H1 (cell line): ENCODE results near the gene GALNT9. TPM values are rescaled to one million over a fixed set of nuclear protein-coding genes. Genes with fewer than 3 reads are reported as not detected.
A peak's percentile ranks its signal among the peaks of the same experiment; 100 is the strongest.

Source experiments
- CTCF ChIA-PET: fragments of 300-600 bp; sonication (Branson Sonifier 250); formaldehyde crosslinking; loops from one replicate; lab custom pipeline; 2021; ENCODE audit not compliant: partially characterized antibody; lab: Charles Lee
- POLR2A ChIA-PET: fragments of 300-600 bp; sonication (Branson Sonifier 250); formaldehyde crosslinking; loops from one replicate; lab custom pipeline; 2021; ENCODE audit warnings: inconsistent platforms; ENCODE audit not compliant: partially characterized antibody; lab: Charles Lee
- DNase-seq, 2 experiments: peaks; one replicate each; pipeline versions ENCODE4 v3.0.0 to v3.0.0-alpha.2; 2010 to 2022; ENCODE audit warnings: low spot score in 2 of 2, low read depth in 1 of 2, mixed read lengths in 1 of 2
- FAIRE-seq: peaks from 2 replicates; lab custom pipeline; 2011; peaks lifted over from hg19 to GRCh38; lab: Jason Lieb, UNC
- H2AFZ ChIP-seq: 2 replicates; pipeline ENCODE4 v1.8.1; 2012; ENCODE audit warnings: low read length, inconsistent platforms
- H2AK5ac ChIP-seq: 2 replicates; pipeline ENCODE4 v1.6.1; 2013; ENCODE audit warnings: low read depth, low read length
- H2BK120ac ChIP-seq: replicated peaks from 2 replicates; pipeline ENCODE3; 2013; ENCODE audit warnings: low read depth, low read length, inconsistent platforms
- H2BK12ac ChIP-seq: 2 replicates; pipeline ENCODE4 v1.6.1; 2013; ENCODE audit warnings: low read depth, low read length
- H2BK15ac ChIP-seq: 2 replicates; pipeline ENCODE4 v1.6.1; 2013; ENCODE audit warnings: low read length
- H2BK20ac ChIP-seq: 2 replicates; pipeline ENCODE4 v1.6.1; 2013; ENCODE audit warnings: low read length
- H2BK5ac ChIP-seq: 2 replicates; pipeline ENCODE4 v1.6.1; 2013; ENCODE audit warnings: low read depth, low read length
- H3K14ac ChIP-seq: 2 replicates; pipeline ENCODE4 v1.6.1; 2013; ENCODE audit warnings: inconsistent platforms; ENCODE audit not compliant: insufficient read length
- H3K18ac ChIP-seq: 2 replicates; pipeline ENCODE4 v1.6.1; 2013; ENCODE audit warnings: low read length; ENCODE audit errors: extremely low read depth
- H3K23ac ChIP-seq: 2 replicates; pipeline ENCODE4 v1.6.1; 2013; ENCODE audit warnings: inconsistent platforms; ENCODE audit not compliant: insufficient read length
- H3K23me2 ChIP-seq: 2 replicates; pipeline ENCODE4 v1.6.1; 2013; ENCODE audit warnings: low read depth, low read length
- H3K27ac ChIP-seq: 2 replicates; pipeline ENCODE4 v1.6.1; 2011; ENCODE audit warnings: low read depth, low read length, inconsistent platforms
- H3K27me3 ChIP-seq, 4 experiments: replicated peaks in 1 of 4; 1 replicate in 1 of 4; 2 replicates in 3 of 4; pipeline versions ENCODE4 v1.6.1 to v1.8.1; 2011 to 2013; ENCODE audit warnings: low read length in 3 of 4, mild to moderate bottlenecking in 3 of 4, inconsistent platforms in 2 of 4, mixed read lengths in 2 of 4, moderate library complexity in 1 of 4; ENCODE audit not compliant: control insufficient read depth in 3 of 4, insufficient read depth in 3 of 4; ENCODE audit errors: extremely low read depth in 1 of 4
- H3K36me3 ChIP-seq, 4 experiments: 2 replicates each; pipeline versions ENCODE4 v1.6.1 to v1.8.1; 2011 to 2013; ENCODE audit warnings: mild to moderate bottlenecking in 4 of 4, low read length in 3 of 4, moderate library complexity in 2 of 4, control low read depth in 1 of 4, inconsistent platforms in 1 of 4; ENCODE audit not compliant: insufficient read depth in 4 of 4, control insufficient read depth in 2 of 4
- H3K4ac ChIP-seq: replicated peaks from 2 replicates; pipeline ENCODE3; 2013; ENCODE audit warnings: low read length, low read depth, mixed read lengths, inconsistent platforms; ENCODE audit not compliant: insufficient read length
- H3K4me1 ChIP-seq, 4 experiments: replicated peaks in 1 of 4; 1 replicate in 1 of 4; 2 replicates in 3 of 4; pipeline versions ENCODE4 v1.6.1 to v1.8.1; 2011 to 2013; ENCODE audit warnings: low read length in 3 of 4, inconsistent platforms in 2 of 4, mixed read lengths in 1 of 4; ENCODE audit not compliant: insufficient read depth in 4 of 4, control insufficient read depth in 3 of 4
- H3K4me2 ChIP-seq, 2 experiments: 2 replicates each; pipeline versions ENCODE4 v1.6.1 to v1.8.1; 2011 to 2013; ENCODE audit warnings: low read depth in 2 of 2, low read length in 2 of 2, control low read depth in 1 of 2, inconsistent platforms in 1 of 2, mild to moderate bottlenecking in 1 of 2; ENCODE audit not compliant: insufficient read depth in 1 of 2
- H3K4me3 ChIP-seq, 4 experiments: fragments of 200-600, 300-600 bp in 1 of 4; sonication (generic), shearing (Covaris generic), sonication (Bioruptor Twin) in 1 of 4; 2 replicates each; pipeline versions ENCODE4 v1.5.1 to v1.8.1; 2011 to 2016; ENCODE audit warnings: low read length in 4 of 4, low read depth in 3 of 4, control low read depth in 2 of 4, inconsistent platforms in 2 of 4, mild to moderate bottlenecking in 2 of 4, mixed read lengths in 1 of 4, moderate library complexity in 1 of 4; ENCODE audit not compliant: insufficient read depth in 2 of 4; ENCODE audit errors: extremely low read depth in 1 of 4
- H3K56ac ChIP-seq: replicated peaks from 2 replicates; pipeline ENCODE3; 2013; ENCODE audit warnings: low read depth, mild to moderate bottlenecking, mixed read lengths, low read length, inconsistent platforms; ENCODE audit not compliant: insufficient read length
- H3K79me1 ChIP-seq: 2 replicates; pipeline ENCODE4 v1.6.1; 2013; ENCODE audit warnings: low read depth, low read length, control low read depth
- H3K79me2 ChIP-seq, 2 experiments: 2 replicates each; pipeline versions ENCODE4 v1.6.1 to v1.8.1; 2012 to 2013; ENCODE audit warnings: low read length in 2 of 2, mild to moderate bottlenecking in 2 of 2, inconsistent platforms in 1 of 2; ENCODE audit not compliant: insufficient read depth in 2 of 2, control insufficient read depth in 1 of 2
- H3K9ac ChIP-seq, 4 experiments: replicated peaks in 1 of 4; 1 replicate in 1 of 4; 2 replicates in 3 of 4; pipeline versions ENCODE4 v1.6.1 to v1.8.1; 2011 to 2013; ENCODE audit warnings: low read depth in 3 of 4, low read length in 3 of 4, control low read depth in 2 of 4, mild to moderate bottlenecking in 2 of 4, moderate library complexity in 2 of 4, inconsistent platforms in 1 of 4; ENCODE audit errors: extremely low read depth in 1 of 4
- H3K9me3 ChIP-seq, 2 experiments: 2 replicates each; pipeline versions ENCODE4 v1.6.1 to v1.8.1; 2012 to 2013; ENCODE audit warnings: mild to moderate bottlenecking in 2 of 2, moderate library complexity in 2 of 2, control low read depth in 1 of 2, inconsistent platforms in 1 of 2, low read depth in 1 of 2, low read length in 1 of 2, mixed read lengths in 1 of 2; ENCODE audit not compliant: insufficient read depth in 2 of 2
- H4K20me1 ChIP-seq, 2 experiments: replicated peaks in 1 of 2; 2 replicates each; pipeline versions ENCODE3 to v1.8.1; 2011 to 2013; ENCODE audit warnings: inconsistent platforms in 2 of 2, low read length in 2 of 2, mild to moderate bottlenecking in 1 of 2; ENCODE audit not compliant: insufficient read depth in 2 of 2, control insufficient read depth in 1 of 2
- H4K5ac ChIP-seq: 2 replicates; pipeline ENCODE4 v1.6.1; 2013; ENCODE audit warnings: low read length, low read depth, mixed read lengths, inconsistent platforms; ENCODE audit not compliant: insufficient read length
- H4K8ac ChIP-seq: 2 replicates; pipeline ENCODE4 v1.8.0; 2013; ENCODE audit warnings: mild to moderate bottlenecking, moderate library complexity, low read length, inconsistent platforms; ENCODE audit not compliant: insufficient read depth; ENCODE audit errors: extremely low read depth
- H4K91ac ChIP-seq: replicated peaks from 2 replicates; pipeline ENCODE3; 2013; ENCODE audit warnings: low read length, mixed read lengths, inconsistent platforms; ENCODE audit not compliant: insufficient read length
- CREB1 ChIP-seq: IDR thresholded peaks from 2 replicates; pipeline ENCODE4 v1.6.1; 2012; ENCODE audit warnings: inconsistent platforms
- GTF2F1 ChIP-seq: IDR thresholded peaks from 2 replicates; pipeline ENCODE4 v1.6.1; 2012; ENCODE audit warnings: low read depth, low read length, improper control_type of control experiment, borderline replicate concordance
- HDAC2 ChIP-seq, 2 experiments: fragments of 300-600 bp in 1 of 2; sonication (generic) in 1 of 2; IDR thresholded peaks; 2 replicates each; pipeline ENCODE4 v1.6.1; 2011 to 2012; ENCODE audit warnings: low read depth in 2 of 2, low read length in 2 of 2, mild to moderate bottlenecking in 2 of 2, moderate library complexity in 2 of 2, borderline replicate concordance in 1 of 2, inconsistent platforms in 1 of 2
- PHF8 ChIP-seq: fragments of 200-600 bp; sonication (generic); conservative IDR thresholded peaks from 2 replicates; pipeline ENCODE4 v1.7.1; 2012; ENCODE audit warnings: low read depth, mild to moderate bottlenecking, inconsistent platforms, low read length, moderate library complexity
- POU5F1 ChIP-seq: IDR thresholded peaks from 2 replicates; pipeline ENCODE4 v1.6.1; 2011; ENCODE audit warnings: low read depth, mild to moderate bottlenecking, low read length, moderate library complexity
- RAD21 ChIP-seq, 2 experiments: IDR thresholded peaks in 1 of 2; conservative IDR thresholded peaks in 1 of 2; 2 replicates each; pipeline ENCODE4 v1.6.1; 2011; ENCODE audit warnings: low read depth in 2 of 2, low read length in 2 of 2, improper control_type of control experiment in 1 of 2, inconsistent platforms in 1 of 2, mild to moderate bottlenecking in 1 of 2, moderate library complexity in 1 of 2
- SP4 ChIP-seq: IDR thresholded peaks from 2 replicates; pipeline ENCODE4 v1.6.1; 2012; ENCODE audit warnings: low read length, inconsistent platforms
- TBP ChIP-seq: IDR thresholded peaks from 2 replicates; pipeline ENCODE4 v1.6.1; 2011; ENCODE audit warnings: low read depth, low read length, improper control_type of control experiment
- WGBS, 2 experiments: shearing (Covaris generic) in 1 of 2; methylation state at CpG; one replicate each; pipeline versions ENCODE4 v1.1.6 to v1.1.7; 2013 to 2015; ENCODE audit warnings: low lambda C conversion rate in 2 of 2, mixed read lengths in 2 of 2, inconsistent platforms in 1 of 2, low coverage in 1 of 2, missing lambda C conversion rate in 1 of 2; ENCODE audit not compliant: insufficient replicate concordance in 2 of 2, insufficient coverage in 1 of 2, insufficient read length in 1 of 2; ENCODE audit errors: extremely low coverage in 1 of 2, missing lambda C conversion rate in 1 of 2; 5-methylcytosine and 5-hydroxymethylcytosine counted together
- long read RNA-seq, 2 experiments: library from RNA in 1 of 2; library from capped mRNA in 1 of 2; stranded (forward); transcript quantifications; one replicate each; pipeline ENCODE4 v2.0.0, GENCODE V29; 2021; ENCODE audit warnings: inconsistent platforms in 1 of 2
- polyA minus RNA-seq, 3 experiments: library from RNA; depleted of rRNA, polyadenylated mRNA; stranded (reverse); fragments of >200 nt; gene quantifications; 1 replicate in 2 of 3; 2 replicates in 1 of 3; pipeline ENCODE4 v1.2.3, GENCODE V29; 2011
- polyA plus RNA-seq, 7 experiments: library from polyadenylated mRNA; depleted of rRNA in 3 of 7; stranded (reverse) in 5 of 7; unstranded in 2 of 7; fragments of >200 nt in 5 of 7; fragments of 200-250 nt in 2 of 7; gene quantifications; 1 replicate in 5 of 7; 2 replicates in 1 of 7; 4 replicates in 1 of 7; pipeline versions ENCODE4 v1.2.1 to v1.2.3, GENCODE V29; 2011 to 2013; ENCODE audit warnings: missing spikeins in 2 of 7, mixed read lengths in 2 of 7
- total RNA-seq: library from RNA; stranded (reverse); fragmentation: NEBNext Ultra II Directional; extraction: Animal tissue kit (Norgen Biotek cat#: 25700); gene quantifications from 2 replicates; pipeline ENCODE4 v1.2.1, GENCODE V29; 2021

GALNT9 gene
- total RNA-seq (2.0 and 3.3 TPM in 2 replicates), polyA plus RNA-seq (2011; rRNA removed) (3.6 and 5.3 TPM in 2 replicates), polyA minus RNA-seq (2011; rRNA and poly(A)+ RNA removed) (2.3 and 4.0 TPM in 2 replicates)
- 6.1 TPM for polyA plus RNA-seq (2011; cell fraction: cytosol; rRNA removed)
- polyA plus RNA-seq (2011; cell fraction: nucleus; rRNA removed) = 9.4 TPM
- 2.3 to 3.6 TPM (median 3.1 TPM) in 4 replicates for polyA plus RNA-seq (2012, experiment 1 of 2)
- polyA plus RNA-seq (2012, experiment 2 of 2) = 2.3 TPM
- polyA plus RNA-seq (2013, experiment 1 of 2) = 0.73 TPM
- polyA plus RNA-seq (2013, experiment 2 of 2) = 0.92 TPM
- polyA minus RNA-seq (2011; cell fraction: cytosol; rRNA and poly(A)+ RNA removed) = 4.0 TPM
- 4.2 TPM for polyA minus RNA-seq (2011; cell fraction: nucleus; rRNA and poly(A)+ RNA removed)
- long read RNA-seq, experiment 1, partial matches to known transcripts = 0 of 2 reads
- long read RNA-seq, experiment 1, other reads (novel, unspliced or antisense) = 2 of 2 reads
- long read RNA-seq, experiment 2, partial matches to known transcripts = 0 of 1 reads
- long read RNA-seq, experiment 2, other reads (novel, unspliced or antisense) = 1 of 1 reads

GRCh38 chr12:132329036-132329719, at the start of gene GALNT9:
GALNT9 (minus strand) TSS chr12:132329589; CDS start chr12:132329203, 386 bp downstream.
- Histone ChIP-seq H3K56ac (no peak within 1 kb of the TSS), H3K36me3 (no peaks in the 10 kb centered on the region), H2BK20ac (no peak within 1 kb of the TSS), H4K91ac (no peak within 1 kb of the TSS), H2BK12ac (no peak within 1 kb of the TSS), H2BK5ac (no peak within 1 kb of the TSS), H2AK5ac (no peak within 1 kb of the TSS; the same call in 1 of the 2 replicates), H4K5ac (no peak within 1 kb of the TSS), H3K9me3 (no peaks in the 10 kb centered on the region), H3K4me2 (peak within 1 kb of the TSS; percentile 36 to 70), H2AFZ (no peak within 1 kb of the TSS), H3K4me1 (peaks cover 0 to 15% (median 2%) of the 10 kb centered on the region in 4 experiments; a peak in 6 of 7 replicates), H3K23ac (no peak within 1 kb of the TSS), H3K9ac (no peak within 1 kb of the TSS), H3K4me3 (peak within 1 kb of the TSS in 3 of 4 experiments; percentile 14 to 52 (median 32); a peak in 7 of 8 replicates), H2BK120ac (no peak within 1 kb of the TSS), H2BK15ac (no peak within 1 kb of the TSS), H3K79me1 (no peaks in the 10 kb centered on the region), H3K18ac (no peak within 1 kb of the TSS), H3K79me2 (no peaks in the 10 kb centered on the region), H4K20me1 (peaks cover 0 to 13% of the 10 kb centered on the region in 2 experiments), H3K14ac (no peak within 1 kb of the TSS), H4K8ac (no peak within 1 kb of the TSS; the same call in 1 of the 2 replicates), H3K27me3 (peaks cover 12 to 68% (median 53%) of the 10 kb centered on the region in 4 experiments), H3K23me2 (no peaks in the 10 kb centered on the region; the same call in 1 of the 2 replicates), H3K4ac (no peak within 1 kb of the TSS), H3K27ac (no peak within 1 kb of the TSS)
- FAIRE-seq (no peak), DNase-seq (peak in 1 of 2 experiments; percentile 86)
- ChIA-PET POLR2A (interaction anchor here (0.5 to 1.2 kb wide), 3 partner anchors 43 to 58 kb away, joined by 3 read pairs; no protein-coding TSS in a partner anchor), CTCF (interaction anchor here (0.6 to 2.3 kb wide), 7 partner anchors 10 to 198 kb away, joined by 3 to 7 read pairs (median 3); no protein-coding TSS in a partner anchor)
- 20% methylated on average over 35 of the region's 86 CpGs; no CpG with 5 or more reads in 1 of the 2 experiments for WGBS, 2 experiments
- TF ChIP-seq TBP (no peak), POU5F1 (no peak), HDAC2 (IDR thresholded peaks at IDR 0.05; ENCODE audit: borderline replicate concordance in 1 of 2, low read depth in 2 of 2, low read length in 2 of 2) (no peak), PHF8 (no peak), RAD21 (IDR thresholded peaks at IDR 0.05 in 1 of 2, conservative IDR thresholded peaks at IDR 0.05 in 1 of 2; ENCODE audit: low read depth in 2 of 2, low read length in 2 of 2) (no peak; a peak in 1 of 4 replicates), SP4 (no peak), GTF2F1 (no peak), CREB1 (no peak)
